ENCODE data around the gene RFX4.

The RFX4 gene

GRCh38 chr12:106582641-106583230, at the start of gene RFX4:
Gene RFX4, plus strand, starts transcription at chr12:106583004. Its CDS starts 317 bp downstream, at chr12:106583321.
- no peak for DNase-seq

GRCh38 chr12:106541201-106541600, 41.6 kb upstream of the RFX4 start:
- no peak for DNase-seq

- DNase-seq: no peak
Measured at GRCh38 chr12:106551410-106551809, 31.4 kb upstream of the RFX4 start.

GRCh38 chr12:106552228-106552627, 30.6 kb upstream of the RFX4 start:
- DNase-seq: no peak

- no peak for DNase-seq
Measured at GRCh38 chr12:106564678-106565329, 18.0 kb upstream of the RFX4 start.

- no peak for DNase-seq
Measured at GRCh38 chr12:106566771-106567170, 16.0 kb upstream of the RFX4 start.

- DNase-seq: no peak
Measured at GRCh38 chr12:106573239-106573638, 9.6 kb upstream of the RFX4 start.

- no peak for DNase-seq
Measured at GRCh38 chr12:106576848-106577247, 6.0 kb upstream of the RFX4 start.

- no peak for DNase-seq
Measured at GRCh38 chr12:106580671-106581508, 1.9 kb upstream of the RFX4 start.

- peak; percentile 17 for DNase-seq
Measured at GRCh38 chr12:106581543-106582248, 1.1 kb upstream of the RFX4 start.

- DNase-seq: no peak
Measured at GRCh38 chr12:106582249-106582591, 584 bp upstream of the RFX4 start.

- DNase-seq: peak; percentile 47
Measured at GRCh38 chr12:106583242-106584103, 669 bp downstream of the RFX4 start.

GRCh38 chr12:106584104-106585064, 1.6 kb downstream of the RFX4 start:
- DNase-seq: peak; percentile 35

GRCh38 chr12:106585105-106585520, 2.3 kb downstream of the RFX4 start:
- no peak for DNase-seq

GRCh38 chr12:106585521-106586277, 2.9 kb downstream of the RFX4 start:
- DNase-seq: peak; percentile 39

- no peak for DNase-seq
Measured at GRCh38 chr12:106586278-106586802, 3.5 kb downstream of the RFX4 start.

- DNase-seq: peak; percentile 5
Measured at GRCh38 chr12:106586803-106587684, 4.2 kb downstream of the RFX4 start.

- no peak for DNase-seq
Measured at GRCh38 chr12:106588771-106589170, 6.0 kb downstream of the RFX4 start.

GRCh38 chr12:106590601-106591000, 7.8 kb downstream of the RFX4 start:
- DNase-seq: no peak
